Stomach (tissue), 4 donors: ENCODE measurements around the gene MYH13.

ENCODE experiments used
- CTCF ChIP-seq, 7 experiments: fragments of 450-650 bp in 4 of 7; fragments of 200-600 bp in 3 of 7; sonication (generic) in 3 of 7; IDR thresholded peaks; one replicate each; pipeline ENCODE4 v1.5.1; 2016 to 2019; ENCODE audit warnings: antibody characterized with exemption in 7 of 7, control low read depth in 2 of 7, mild to moderate bottlenecking in 1 of 7
- EP300 ChIP-seq: sonication (generic); formaldehyde crosslinking; IDR thresholded peaks from one replicate; pipeline ENCODE4 v1.6.1; 2017; ENCODE audit warnings: antibody characterized with exemption
- POLR2A ChIP-seq, 4 donors: fragments of 450-650 bp; IDR thresholded peaks; one replicate each; pipeline ENCODE4 v1.6.1; 2016; ENCODE audit warnings: antibody characterized with exemption in 4 of 4, control low read depth in 2 of 4, mild to moderate bottlenecking in 1 of 4, moderate library complexity in 1 of 4
- POLR2AphosphoS5 ChIP-seq, 3 donors: sonication (generic); formaldehyde crosslinking; IDR thresholded peaks; one replicate each; pipeline ENCODE4 v1.6.1; 2016; ENCODE audit warnings: antibody characterized with exemption in 3 of 3

GRCh38 chr17:10262451-10262850 is 110.4 kb downstream of the MYH13 start:
- TF ChIP-seq POLR2A (IDR thresholded peaks at IDR 0.05) = no peak
- TF ChIP-seq CTCF (IDR thresholded peaks at IDR 0.05) = no peak
- TF ChIP-seq EP300 = no peak
- TF ChIP-seq POLR2AphosphoS5 (IDR thresholded peaks at IDR 0.05) = no peak
